GM18870 (cell line): ENCODE measurements around the gene CPT1A.
A peak's percentile ranks its signal among the peaks of the same experiment; 100 is the strongest.

ENCODE experiments used
- ATAC-seq: cut with Tn5 transposase; IDR thresholded peaks from one replicate; pipeline ENCODE4 v1.9.1; 2021; ENCODE audit warnings: moderate library complexity; ENCODE audit not compliant: unreplicated experiment

The CPT1A gene

GRCh38 chr11:68854273-68854958 is 12.7 kb upstream of the CPT1A start:
- no peak for ATAC-seq

DNA sequence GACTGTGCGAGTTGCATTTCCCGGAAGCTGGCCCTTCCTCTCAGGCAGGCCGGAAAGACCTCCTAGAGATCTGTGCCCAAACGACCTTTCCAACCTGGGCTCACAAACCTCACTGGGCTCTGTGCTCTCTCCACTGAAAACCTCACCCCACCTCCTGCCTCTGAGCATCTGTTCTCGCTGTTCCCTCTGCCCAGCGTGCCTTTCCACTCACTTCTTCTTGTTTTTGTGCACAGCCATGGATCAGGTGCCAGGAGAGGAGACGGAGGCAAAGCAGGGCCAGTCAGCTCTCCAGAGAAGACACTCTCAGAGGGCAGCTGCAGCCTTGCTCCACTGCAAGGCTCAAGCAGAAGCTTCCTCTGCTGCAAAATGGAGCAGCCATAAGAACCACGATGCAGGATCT is 10.9 kb upstream of the CPT1A start:
- ATAC-seq, result no peak

- no peak for ATAC-seq
These were observed 6.7 kb upstream of the CPT1A start for GRCh38 chr11:68848429-68848828.

DNA sequence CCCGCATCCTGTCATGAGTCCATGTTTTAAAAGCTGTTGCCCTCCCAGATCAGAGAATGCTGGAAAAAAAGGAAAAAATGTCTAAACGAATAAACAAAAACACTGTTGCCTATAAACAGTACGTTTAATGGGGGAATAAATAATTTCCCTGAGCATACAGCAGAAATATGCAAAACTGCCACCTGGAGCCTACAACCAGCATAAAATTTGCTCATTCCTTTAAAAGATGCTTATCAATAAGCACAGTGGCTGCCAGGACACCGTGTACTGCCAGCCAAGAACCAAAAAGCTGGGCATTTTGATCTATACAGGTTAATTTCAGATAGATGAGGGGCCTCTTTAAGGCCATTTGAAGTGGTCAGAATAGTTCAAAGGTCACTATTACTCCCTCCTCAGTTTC is 5.7 kb upstream of the CPT1A start:
- no peak for ATAC-seq

DNA sequence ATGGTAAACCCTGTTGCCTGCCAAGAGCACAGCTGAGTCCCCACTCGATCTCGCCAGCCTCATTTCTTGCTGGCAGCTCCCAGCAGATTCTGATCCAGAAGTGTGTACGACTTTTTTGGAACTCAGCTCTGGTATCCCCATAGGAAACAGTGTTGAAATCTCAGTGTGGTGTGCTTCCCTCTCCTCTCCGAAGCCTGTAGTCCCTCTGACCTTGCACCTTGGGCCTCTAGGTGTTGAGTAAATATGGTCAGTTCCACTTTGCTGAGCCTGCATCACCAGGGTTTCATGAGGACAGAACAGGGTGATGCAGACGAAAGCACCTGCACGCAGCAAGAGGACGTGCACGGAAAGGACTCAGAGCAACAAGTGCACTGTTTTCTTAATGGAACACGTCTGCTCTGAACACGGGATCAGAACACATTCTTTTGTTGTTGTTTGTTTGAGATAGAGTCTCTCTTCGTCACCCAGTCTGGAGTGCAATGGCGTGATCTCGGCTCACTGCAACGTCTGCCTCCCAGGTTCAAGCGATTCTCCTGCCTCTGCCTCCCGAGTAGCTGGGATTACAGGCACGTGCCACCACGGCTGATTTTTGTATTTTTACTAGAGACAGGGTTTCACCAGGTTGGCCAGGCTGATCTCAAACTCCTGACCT is 3.8 kb upstream of the CPT1A start:
- ATAC-seq, result no peak

- no peak for ATAC-seq
These were observed 3.1 kb upstream of the CPT1A start for GRCh38 chr11:68844801-68845200.

DNA sequence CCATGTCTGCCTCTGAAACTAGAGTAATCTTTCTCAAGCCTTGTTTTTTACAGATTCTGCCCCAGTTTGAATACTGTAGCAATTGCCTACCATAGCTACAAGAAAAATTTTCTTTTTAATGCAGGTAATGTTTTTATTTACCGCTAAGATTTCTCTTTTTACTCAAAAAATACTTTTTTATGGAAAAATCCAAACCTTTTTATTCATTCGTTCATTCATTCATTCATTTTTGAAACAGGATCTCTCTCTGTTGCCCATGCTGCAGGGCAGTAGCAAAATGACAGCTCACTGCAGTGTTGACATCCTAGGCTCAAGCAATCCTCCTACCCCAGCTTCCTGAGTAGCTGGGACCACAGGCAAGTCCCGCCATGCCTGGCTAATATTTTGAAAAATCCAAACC is 2.7 kb upstream of the CPT1A start:
- ATAC-seq, result no peak

GRCh38 chr11:68843703-68844312 is 2.1 kb upstream of the CPT1A start:
- ATAC-seq, result no peak

- ATAC-seq, result no peak
These were observed 1.4 kb upstream of the CPT1A start for GRCh38 chr11:68843052-68843561.

DNA sequence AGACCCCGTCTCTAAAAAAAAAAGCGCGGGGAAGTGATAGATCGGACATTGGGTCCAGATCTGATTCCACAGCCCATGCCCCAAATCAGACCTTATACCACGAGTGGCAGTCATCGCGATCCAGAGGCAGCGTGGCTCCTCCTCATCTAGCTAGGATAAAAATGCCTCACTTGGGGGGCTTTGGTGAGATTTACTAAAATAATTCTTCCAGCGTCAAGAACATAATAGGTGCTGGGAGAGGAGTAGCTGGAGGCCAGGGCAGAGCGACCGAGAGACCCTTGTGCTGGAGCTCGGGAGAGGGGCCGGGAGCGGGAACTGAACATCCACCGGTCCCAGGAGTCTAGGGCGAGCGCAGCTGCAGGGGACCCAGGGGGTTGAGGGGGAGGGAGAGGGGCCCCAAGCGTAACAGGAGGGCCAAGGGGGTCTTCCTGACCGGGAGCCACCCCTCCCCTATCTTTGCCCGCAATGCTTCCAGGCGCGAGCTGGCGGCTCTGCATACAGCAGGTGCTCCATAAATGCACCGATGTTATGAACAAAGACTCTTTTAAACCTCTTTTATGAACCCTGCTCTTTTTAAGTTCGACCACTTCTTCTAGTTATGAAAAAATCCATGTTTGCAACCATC is 823 bp upstream of the CPT1A start:
- no peak for ATAC-seq

DNA sequence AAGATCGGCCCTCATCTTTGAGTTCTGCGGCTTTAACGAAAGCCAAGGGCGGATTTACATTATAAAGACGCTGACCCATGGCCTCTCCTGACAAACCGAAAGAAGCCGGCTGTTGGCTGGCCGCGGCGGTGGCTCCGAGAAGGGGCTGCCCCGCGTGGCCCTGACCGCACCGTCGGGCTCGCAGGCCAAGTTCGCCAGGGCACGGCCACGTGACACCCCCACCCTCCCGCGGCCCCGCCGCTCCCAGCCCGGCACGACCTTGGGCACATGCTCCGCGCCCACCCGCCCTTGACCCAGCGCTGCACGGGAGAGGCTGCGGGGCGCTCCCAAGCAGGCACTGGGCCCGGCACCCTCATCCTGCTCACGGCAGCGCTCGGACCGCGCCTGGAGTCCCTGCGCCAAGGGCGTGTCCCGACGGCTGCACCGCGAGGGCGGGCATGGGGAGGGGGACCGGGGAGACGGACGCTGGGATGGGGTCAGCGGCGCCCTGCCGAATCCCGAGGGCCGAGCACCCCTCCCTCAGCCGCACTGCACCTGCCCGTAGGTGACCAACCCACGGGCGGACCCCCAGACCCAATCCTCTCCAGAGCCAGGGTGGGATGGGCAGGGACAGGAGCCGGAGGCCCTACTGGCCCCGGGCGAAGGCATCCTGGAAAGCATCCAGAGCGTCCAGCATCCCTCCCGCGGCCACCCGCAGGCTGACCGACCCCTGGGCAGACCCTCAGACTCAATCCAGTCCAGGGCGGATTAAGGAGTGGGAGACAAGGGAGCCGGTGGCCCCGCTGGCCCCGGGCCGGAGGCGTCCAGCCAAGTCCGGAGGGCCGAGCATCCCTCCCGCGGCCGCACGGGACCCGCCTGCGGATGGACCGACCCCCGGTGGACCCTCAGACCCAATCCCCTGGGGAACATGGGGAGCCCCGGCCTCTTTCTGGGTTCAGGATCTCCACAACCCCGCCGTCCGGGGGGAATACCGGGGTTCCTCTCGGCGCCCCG is 759 bp downstream of the CPT1A start:
- no peak for ATAC-seq

- peak; percentile 8 for ATAC-seq
These were observed 1.6 kb downstream of the CPT1A start for GRCh38 chr11:68839911-68840641.

GRCh38 chr11:68839054-68839865 is 2.5 kb downstream of the CPT1A start:
- peak; percentile 34 for ATAC-seq

- ATAC-seq, result no peak
These were observed 3.1 kb downstream of the CPT1A start for GRCh38 chr11:68838572-68838964.

DNA sequence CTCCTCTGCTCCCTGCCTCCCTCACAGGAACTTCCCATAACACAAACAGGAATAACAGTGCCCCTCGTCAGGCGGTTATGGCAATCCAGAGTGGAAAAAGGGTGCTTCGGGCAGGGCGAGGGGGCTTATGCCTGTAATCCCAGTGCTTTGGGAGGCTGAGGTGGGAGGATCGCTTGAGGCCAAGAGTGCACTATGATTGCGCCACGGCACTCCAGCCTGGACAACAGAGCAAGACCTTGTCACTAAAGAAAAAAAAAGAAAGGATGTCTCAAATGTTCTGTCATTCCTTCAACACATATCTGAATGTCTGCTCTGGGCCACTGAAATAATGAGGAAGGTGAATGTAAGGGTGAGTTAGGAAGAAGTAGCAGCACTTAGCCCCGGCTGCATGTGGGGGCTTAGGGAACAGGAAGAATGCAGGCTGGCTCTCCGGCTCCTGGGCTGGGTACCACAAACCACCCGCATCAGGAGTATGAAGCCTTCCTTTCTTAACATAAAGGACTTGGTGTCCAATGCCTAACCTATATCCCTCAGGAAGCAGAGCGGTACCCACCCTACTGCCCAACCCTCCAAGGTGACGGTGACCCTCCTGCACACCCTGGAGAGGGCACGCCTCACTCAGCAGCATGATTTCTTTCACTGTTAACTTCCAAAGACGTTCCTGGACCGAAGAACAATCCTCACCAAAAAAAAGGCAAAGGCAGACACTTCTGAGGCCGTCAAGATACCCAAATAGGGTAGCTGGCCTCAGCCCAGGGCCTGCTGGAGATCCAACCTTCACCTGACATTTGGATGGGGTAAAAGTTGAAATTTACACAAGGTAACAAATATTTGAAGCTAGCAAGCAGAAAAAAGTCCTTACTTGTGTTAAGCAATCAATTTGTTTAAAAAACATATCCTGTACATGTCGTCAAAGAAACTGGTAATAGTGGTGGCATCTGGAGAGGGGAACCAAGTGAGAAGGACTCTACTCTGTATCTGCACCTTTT is 3.8 kb downstream of the CPT1A start:
- ATAC-seq, result no peak

DNA sequence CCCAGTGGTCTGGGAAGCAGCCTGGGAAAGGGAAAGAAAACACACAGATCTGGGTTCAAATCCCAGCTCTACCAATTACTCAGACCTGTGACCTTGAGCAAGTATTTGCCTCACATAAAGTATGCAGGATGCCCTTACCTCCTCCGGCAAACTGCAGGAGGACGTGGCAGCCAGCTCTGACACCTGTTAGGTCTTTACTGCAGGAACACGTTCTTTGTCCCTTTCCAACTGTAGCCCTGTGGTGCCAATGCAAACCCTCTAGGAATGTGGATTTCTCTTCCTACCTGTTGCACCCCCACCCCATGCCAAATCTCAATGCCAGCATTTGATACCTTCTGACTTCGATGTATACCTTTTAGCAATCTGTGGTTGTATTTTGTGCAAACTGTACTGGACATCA is 6.0 kb downstream of the CPT1A start:
- ATAC-seq, result no peak

- no peak for ATAC-seq
These were observed 6.4 kb downstream of the CPT1A start for GRCh38 chr11:68835328-68835727.
